Measurements from ENCODE around the gene PCSK2. TPM values are rescaled to one million over a fixed set of nuclear protein-coding genes. Genes with fewer than 3 reads are reported as not detected.

The PCSK2 gene
- total and polyA plus RNA-seq, 2 donors (not counting 3 experiments of a cell fraction or from before 2014, with no cell fraction given): not detected

DNA sequence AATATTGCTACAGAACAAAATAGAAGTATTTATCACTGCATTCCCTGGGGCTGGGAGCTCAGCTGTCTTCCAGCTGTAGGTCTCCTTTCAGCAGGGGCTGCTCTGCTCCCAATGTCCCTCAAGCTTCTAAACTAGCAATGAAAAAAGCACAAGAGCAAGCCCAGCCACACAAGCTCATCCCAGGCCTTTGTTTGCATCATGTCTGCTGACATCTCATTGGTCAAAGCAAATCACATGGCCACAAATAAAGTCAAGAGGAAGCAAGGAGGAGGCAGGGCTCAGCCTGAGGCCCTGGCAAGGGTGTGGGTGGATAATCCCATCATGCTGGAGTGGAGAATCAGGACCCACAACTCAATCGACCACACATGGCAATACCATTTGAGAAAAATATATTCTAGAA lies 306.6 kb downstream of the PCSK2 start:
- Histone ChIP-seq H3K36me3 (ENCODE audit: control insufficient read depth in 2 of 2, extremely low read depth in 1 of 2, insufficient read depth in 2 of 2, low read length in 2 of 2) (no peaks in the 10 kb centered on the region), H3K27me3 (ENCODE audit: control insufficient read depth in 2 of 2, insufficient read depth in 2 of 2, low read length in 2 of 2) (no peaks in the 10 kb centered on the region), H4K20me1 (replicated peaks; ENCODE audit: control insufficient read depth, extremely low read depth, insufficient read depth, low read length) (no peaks in the 10 kb centered on the region), H2AFZ (ENCODE audit: low read depth, low read length) (peak overlapping the region; percentile 25), H3K4me2 (ENCODE audit: insufficient read depth, low read length) (no peak overlapping the region), H3K4me1 (ENCODE audit: control insufficient read depth, extremely low read depth, insufficient read depth, low read length) (peaks cover 15% of the 10 kb centered on the region), H3K9ac (replicated peaks; ENCODE audit: extremely low read depth, insufficient read depth, low read length) (no peak overlapping the region), H3K79me2 (ENCODE audit: control insufficient read depth, insufficient read depth, low read length) (no peaks in the 10 kb centered on the region), H3K4me3 (replicated peaks in 1 of 3; ENCODE audit: insufficient read depth in 1 of 3, low read depth in 1 of 3, low read length in 3 of 3) (no peak overlapping the region), H3K27ac (ENCODE audit: insufficient read depth, low read depth, low read length) (no peak overlapping the region), H3K9me3 (replicated peaks; ENCODE audit: control insufficient read depth, insufficient read depth, low read length) (no peaks in the 10 kb centered on the region), H3K9me1 (replicated peaks; ENCODE audit: control insufficient read depth, extremely low read depth, insufficient read depth, low read length) (no peaks in the 10 kb centered on the region)
- no TSS peak for BruUV-seq (replicated peaks)
- ChIA-PET POLR2A (interaction anchor here (0.9 to 1.0 kb wide), 2 partner anchors 37 to 149 kb away, joined by 3 read pairs; partner anchors contain the start of genes DSTN and RRBP1), CTCF (interaction anchor here (0.9 to 1.9 kb wide), 8 partner anchors 20 to 115 kb away, joined by 3 to 6 read pairs (median 4); partner anchors contain the start of gene DSTN)
- dilution Hi-C loops (cut with MboI; ENCODE audit: extremely low pct_ligation_motif_present, low sequenced_read_pairs) (no loop called here), intact Hi-C loops (cut with micrococcal nuclease) (loop anchor here (5.0 to 10.0 kb wide), 2 partner anchors 404 to 461 kb away; no protein-coding TSS in a partner anchor)
- DNase-seq (ENCODE audit: low read depth, low spot score): peak; percentile 38
- peak; percentile 66 for FAIRE-seq
- no peak for TF ChIP-seq POLR2A (IDR thresholded peaks at IDR 0.05; ENCODE audit: low read depth, low read length)
- peak; percentile 77 for TF ChIP-seq MAX (IDR thresholded peaks at IDR 0.05; ENCODE audit: insufficient read depth, insufficient read length)

GRCh38 chr20:17534077-17534476 lies 307.2 kb downstream of the PCSK2 start:
- H3K4me1 ChIP-seq (ENCODE audit: control insufficient read depth, extremely low read depth, insufficient read depth, low read length): peaks cover 15% of the 10 kb centered on the region
- no peaks in the 10 kb centered on the region for H3K36me3 ChIP-seq (ENCODE audit: control insufficient read depth in 2 of 2, extremely low read depth in 1 of 2, insufficient read depth in 2 of 2, low read length in 2 of 2)
- TF ChIP-seq FOS (IDR thresholded peaks at IDR 0.05; ENCODE audit: borderline replicate concordance, insufficient read depth, low read length) (no peak), EZH2 (IDR thresholded peaks at IDR 0.05; ENCODE audit: borderline replicate concordance, low read depth, low read length, severe bottlenecking) (no peak), POLR2AphosphoS5 (IDR thresholded peaks at IDR 0.05; ENCODE audit: insufficient read depth, low read depth, low read length) (no peak), GATA2 (IDR thresholded peaks at IDR 0.05; ENCODE audit: insufficient read depth, insufficient read length, low read depth, low read length) (no peak), MYC (IDR thresholded peaks at IDR 0.05; ENCODE audit: low read depth, low read length) (no peak), MAX (IDR thresholded peaks at IDR 0.05; ENCODE audit: insufficient read depth, insufficient read length) (no peak), JUN (IDR thresholded peaks at IDR 0.05; ENCODE audit: borderline replicate concordance, insufficient read depth, insufficient read length, low read depth) (no peak), POLR2A (IDR thresholded peaks at IDR 0.05; ENCODE audit: low read depth, low read length) (no peak)
- TF ChIP-seq, protein P1, sequence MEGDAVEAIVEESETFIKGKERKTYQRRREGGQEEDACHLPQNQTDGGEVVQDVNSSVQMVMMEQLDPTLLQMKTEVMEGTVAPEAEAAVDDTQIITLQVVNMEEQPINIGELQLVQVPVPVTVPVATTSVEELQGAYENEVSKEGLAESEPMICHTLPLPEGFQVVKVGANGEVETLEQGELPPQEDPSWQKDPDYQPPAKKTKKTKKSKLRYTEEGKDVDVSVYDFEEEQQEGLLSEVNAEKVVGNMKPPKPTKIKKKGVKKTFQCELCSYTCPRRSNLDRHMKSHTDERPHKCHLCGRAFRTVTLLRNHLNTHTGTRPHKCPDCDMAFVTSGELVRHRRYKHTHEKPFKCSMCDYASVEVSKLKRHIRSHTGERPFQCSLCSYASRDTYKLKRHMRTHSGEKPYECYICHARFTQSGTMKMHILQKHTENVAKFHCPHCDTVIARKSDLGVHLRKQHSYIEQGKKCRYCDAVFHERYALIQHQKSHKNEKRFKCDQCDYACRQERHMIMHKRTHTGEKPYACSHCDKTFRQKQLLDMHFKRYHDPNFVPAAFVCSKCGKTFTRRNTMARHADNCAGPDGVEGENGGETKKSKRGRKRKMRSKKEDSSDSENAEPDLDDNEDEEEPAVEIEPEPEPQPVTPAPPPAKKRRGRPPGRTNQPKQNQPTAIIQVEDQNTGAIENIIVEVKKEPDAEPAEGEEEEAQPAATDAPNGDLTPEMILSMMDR (IDR thresholded peaks at IDR 0.05; ENCODE audit: extremely low read depth in 1 of 2, insufficient read depth in 1 of 2, low read depth in 1 of 2, low read length in 2 of 2): no peak
- H3K79me2 ChIP-seq (ENCODE audit: control insufficient read depth, insufficient read depth, low read length): no peaks in the 10 kb centered on the region
- dilution Hi-C loops (cut with MboI; ENCODE audit: extremely low pct_ligation_motif_present, low sequenced_read_pairs): no loop called here
- intact Hi-C loops (cut with micrococcal nuclease): loop anchor here (5.0 to 10.0 kb wide), 2 partner anchors 403 to 461 kb away; no protein-coding TSS in a partner anchor
- H3K9me3 ChIP-seq (replicated peaks; ENCODE audit: control insufficient read depth, insufficient read depth, low read length): no peaks in the 10 kb centered on the region
- H3K4me3 ChIP-seq (replicated peaks in 1 of 3; ENCODE audit: insufficient read depth in 1 of 3, low read depth in 1 of 3, low read length in 3 of 3): no peak overlapping the region
- POLR2A ChIA-PET: no interaction called here
- no peak overlapping the region for H3K9ac ChIP-seq (replicated peaks; ENCODE audit: extremely low read depth, insufficient read depth, low read length)
- H4K20me1 ChIP-seq (replicated peaks; ENCODE audit: control insufficient read depth, extremely low read depth, insufficient read depth, low read length): no peaks in the 10 kb centered on the region
- no peak overlapping the region for H2AFZ ChIP-seq (ENCODE audit: low read depth, low read length)
- CTCF ChIA-PET: interaction anchor here (1.9 kb wide), 1 partner anchor 84 kb away, joined by 6 read pairs; no protein-coding TSS in a partner anchor
- H3K27me3 ChIP-seq (ENCODE audit: control insufficient read depth in 2 of 2, insufficient read depth in 2 of 2, low read length in 2 of 2): no peaks in the 10 kb centered on the region
- H3K9me1 ChIP-seq (replicated peaks; ENCODE audit: control insufficient read depth, extremely low read depth, insufficient read depth, low read length): no peaks in the 10 kb centered on the region
- DNase-seq (ENCODE audit: low read depth, low spot score): no peak
- H3K27ac ChIP-seq (ENCODE audit: insufficient read depth, low read depth, low read length): no peak overlapping the region
- no peak overlapping the region for H3K4me2 ChIP-seq (ENCODE audit: insufficient read depth, low read length)
- FAIRE-seq: peak; percentile 8
- BruUV-seq (replicated peaks): no TSS peak

Measured in endothelial cell of umbilical vein (primary cell).